Measurements from ENCODE around the gene MCF2L.

The MCF2L gene

DNA sequence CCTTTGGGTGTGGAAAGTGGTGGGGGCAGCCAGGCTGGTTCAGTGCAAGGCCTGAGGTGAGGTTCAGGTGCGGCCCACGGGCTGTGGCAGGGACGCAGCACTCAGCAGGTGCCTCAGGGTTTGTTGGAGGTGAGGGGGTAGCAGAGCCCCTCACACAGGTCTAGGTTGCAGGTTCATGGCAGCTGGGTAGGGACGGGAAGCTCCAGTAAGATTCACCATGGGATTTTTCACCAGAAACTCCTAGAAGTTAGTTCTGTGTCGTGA is 14.0 kb downstream of the MCF2L start:
- FAIRE-seq, result no peak

GRCh38 chr13:112983428-112984196 is 14.6 kb downstream of the MCF2L start:
- no peak for FAIRE-seq

- no peak for FAIRE-seq
These were observed 15.5 kb downstream of the MCF2L start for GRCh38 chr13:112984501-112984900.

GRCh38 chr13:112984954-112985802 is 16.2 kb downstream of the MCF2L start:
- FAIRE-seq, result no peak

GRCh38 chr13:112985803-112986408 is 16.9 kb downstream of the MCF2L start:
- no peak for FAIRE-seq

DNA sequence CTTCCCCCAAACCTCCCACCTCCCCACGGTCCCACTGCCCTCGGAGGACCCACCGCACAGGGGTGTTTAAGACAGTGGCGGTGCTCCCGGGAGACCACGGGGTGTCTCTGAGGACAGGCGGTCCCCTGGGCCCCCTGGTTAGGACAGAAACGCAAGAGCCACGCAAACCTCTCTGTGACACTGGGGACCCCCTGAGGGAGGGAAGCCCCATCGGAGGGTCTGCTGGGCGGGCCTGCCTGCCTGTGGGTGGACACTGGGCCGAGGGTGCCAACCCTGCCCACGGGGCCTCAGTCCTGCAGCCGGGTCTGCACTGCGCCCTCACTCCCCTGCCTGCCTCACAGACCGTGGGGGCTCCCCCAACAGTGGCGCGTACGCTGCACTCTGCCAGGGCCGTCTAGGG is 17.5 kb downstream of the MCF2L start:
- no peak for FAIRE-seq

DNA sequence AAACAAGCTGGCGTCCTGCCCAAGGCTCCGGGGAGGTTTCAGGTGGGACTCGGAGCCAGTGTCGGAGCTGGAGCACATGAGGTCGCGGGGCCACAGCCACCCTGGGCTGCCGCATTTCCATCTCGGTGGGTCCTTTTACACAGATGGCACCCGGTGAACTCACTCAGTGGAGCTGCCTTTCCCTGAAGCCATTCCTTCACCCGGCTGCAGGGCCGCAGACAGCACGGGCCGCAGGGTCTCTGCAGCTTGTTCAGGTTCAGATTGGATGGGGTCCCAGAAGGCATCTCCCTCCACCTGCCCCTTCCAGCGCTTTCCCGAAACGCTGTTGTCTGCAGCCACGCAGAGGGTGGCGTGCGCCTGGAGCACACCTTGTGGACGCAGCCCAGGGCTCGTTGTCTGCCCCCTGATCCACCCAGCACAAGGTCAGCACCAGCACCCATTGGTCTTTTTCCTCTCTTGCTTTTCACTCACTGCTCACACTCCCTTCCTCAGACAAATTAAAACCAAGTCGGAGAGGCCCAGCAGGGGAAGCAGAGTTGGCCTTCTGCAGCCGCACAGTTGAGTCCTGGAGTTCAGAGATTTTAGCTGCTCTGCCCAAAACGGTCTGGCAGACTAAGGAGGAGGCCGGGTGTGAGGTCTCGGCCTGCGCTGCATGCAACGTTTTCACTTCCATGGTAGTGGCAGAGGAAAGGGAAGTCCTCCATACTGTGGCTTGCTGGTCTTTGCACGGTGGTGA is 18.1 kb downstream of the MCF2L start:
- FAIRE-seq, result no peak

DNA sequence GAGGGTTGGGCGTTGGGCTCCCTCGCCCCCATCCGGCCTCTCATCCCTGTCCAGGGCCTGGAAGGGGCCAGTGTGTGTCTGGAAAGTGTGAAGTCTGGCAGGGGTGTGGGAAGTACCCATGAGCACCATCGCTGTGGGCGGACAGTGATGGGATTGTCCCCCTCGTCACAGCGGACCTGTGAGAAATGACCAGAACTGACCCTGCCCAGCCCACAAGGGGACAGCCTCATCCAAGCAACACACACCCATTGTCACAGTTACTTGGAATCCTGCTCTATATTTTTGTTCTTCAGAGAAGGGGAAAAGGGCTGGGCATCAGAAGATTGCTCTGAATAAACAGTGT is 18.6 kb downstream of the MCF2L start:
- no peak for FAIRE-seq

DNA sequence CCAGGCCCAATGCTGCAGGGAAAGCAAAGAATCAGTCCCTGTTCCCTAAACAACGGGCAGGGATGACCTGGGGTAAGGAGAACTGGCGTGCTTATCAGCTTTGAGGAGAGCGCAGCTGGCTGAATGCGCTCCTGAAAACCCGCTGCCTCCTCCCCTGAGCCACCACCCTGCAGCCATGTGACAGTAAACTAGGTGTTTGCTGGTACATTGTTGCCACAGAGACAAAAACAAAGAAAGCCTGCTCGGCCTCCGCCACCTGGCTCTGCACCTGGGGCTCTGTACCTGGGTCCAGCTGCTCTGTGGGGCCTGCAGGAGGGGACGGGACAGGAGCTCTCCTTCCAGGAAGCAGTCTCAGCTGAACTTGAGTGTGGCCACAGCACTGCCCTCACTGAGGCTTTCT is 21.8 kb downstream of the MCF2L start:
- FAIRE-seq, result no peak

GRCh38 chr13:112991609-112992008 is 22.6 kb downstream of the MCF2L start:
- no peak for FAIRE-seq

- no peak for FAIRE-seq
These were observed 24.1 kb downstream of the MCF2L start for GRCh38 chr13:112992931-112993680.

GRCh38 chr13:112994084-112994780 is 25.2 kb downstream of the MCF2L start:
- no peak for FAIRE-seq

DNA sequence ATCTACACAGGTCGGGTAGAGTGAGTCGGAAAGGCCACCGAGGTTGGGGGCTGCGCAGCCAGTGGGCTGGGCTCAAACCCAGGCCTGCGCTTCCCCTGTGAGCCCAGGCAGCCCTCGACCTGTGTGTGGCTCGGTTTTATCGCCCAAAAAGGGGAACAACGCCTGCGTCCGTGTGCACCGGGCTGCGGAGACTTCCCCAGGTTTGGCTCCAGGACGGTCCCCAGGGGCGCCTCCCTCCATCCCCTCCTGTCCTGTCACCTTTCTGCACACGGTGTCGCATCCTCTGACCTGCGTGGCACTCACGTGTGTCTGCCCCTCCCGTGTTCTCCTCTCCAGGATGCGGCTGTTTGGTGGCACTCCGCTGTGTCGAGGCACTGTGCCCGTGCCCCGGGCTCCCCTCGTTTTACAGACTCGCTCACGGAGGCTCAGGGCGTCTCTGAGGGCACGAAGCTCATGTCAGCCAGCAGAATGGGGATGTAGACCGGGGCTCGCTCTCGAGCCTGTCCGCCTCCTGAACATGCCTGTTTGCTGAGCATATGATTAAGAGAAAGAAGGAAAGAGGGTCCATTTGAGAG is 25.9 kb downstream of the MCF2L start:
- FAIRE-seq, result no peak

DNA sequence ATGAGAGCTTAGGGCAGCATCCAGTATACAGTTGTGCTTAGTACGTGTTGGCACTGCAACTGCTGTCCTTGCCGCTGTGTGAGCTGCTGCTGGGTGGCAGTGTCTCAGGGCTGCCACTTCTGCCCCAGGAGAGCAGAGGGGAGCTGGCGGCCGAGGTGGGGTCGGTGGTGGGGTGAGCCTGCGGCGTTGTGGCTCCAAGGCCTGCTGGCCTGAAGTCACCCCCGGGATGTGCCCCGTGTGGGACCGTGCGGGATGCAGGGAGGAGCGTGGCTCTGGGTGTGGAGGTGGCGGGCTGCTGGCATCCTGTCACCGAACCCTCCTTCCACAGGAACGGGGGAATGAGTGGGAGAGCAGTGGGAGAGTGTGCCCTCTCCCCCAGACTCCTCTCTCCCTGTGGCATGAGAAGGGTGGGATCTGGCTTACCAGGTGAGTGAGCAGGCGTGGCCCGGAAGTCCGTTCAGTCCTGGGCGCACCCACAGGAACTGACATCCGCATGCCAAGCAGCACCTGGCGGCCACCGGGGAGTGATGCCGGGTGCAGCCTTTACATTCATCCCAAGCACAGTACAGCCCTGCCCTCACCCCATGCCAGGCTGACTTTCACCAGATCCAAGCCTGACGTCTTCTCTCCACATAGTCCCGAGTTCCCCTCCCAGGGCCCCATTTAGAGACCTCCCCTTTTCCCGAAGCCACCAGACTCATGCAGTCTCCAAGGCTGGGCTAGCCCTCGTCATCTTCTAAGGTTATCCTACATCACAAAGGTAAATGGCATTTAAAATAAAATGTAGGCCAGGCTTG is 26.6 kb downstream of the MCF2L start:
- no peak for FAIRE-seq

DNA sequence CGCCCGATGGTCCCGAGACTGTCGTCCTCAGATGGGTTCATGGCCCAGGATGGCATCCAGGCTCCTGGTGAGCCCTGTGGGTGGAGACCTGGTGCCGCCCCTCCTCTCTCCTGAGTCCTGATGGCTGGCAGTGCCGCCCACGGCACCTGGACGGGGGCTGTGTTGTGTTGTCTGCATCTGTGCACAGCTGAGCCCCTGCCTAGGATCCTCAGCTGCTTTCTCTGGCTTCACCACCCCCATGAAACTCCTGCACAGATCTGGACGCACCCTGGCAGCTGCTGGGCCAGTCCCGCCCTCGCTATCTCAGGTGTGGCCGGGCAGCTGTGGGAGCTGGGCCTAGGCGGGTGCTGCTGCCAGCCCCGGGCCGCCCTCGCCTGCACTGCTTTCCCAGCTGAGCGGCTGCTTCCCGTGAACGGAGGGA is 27.7 kb downstream of the MCF2L start:
- no peak for FAIRE-seq

DNA sequence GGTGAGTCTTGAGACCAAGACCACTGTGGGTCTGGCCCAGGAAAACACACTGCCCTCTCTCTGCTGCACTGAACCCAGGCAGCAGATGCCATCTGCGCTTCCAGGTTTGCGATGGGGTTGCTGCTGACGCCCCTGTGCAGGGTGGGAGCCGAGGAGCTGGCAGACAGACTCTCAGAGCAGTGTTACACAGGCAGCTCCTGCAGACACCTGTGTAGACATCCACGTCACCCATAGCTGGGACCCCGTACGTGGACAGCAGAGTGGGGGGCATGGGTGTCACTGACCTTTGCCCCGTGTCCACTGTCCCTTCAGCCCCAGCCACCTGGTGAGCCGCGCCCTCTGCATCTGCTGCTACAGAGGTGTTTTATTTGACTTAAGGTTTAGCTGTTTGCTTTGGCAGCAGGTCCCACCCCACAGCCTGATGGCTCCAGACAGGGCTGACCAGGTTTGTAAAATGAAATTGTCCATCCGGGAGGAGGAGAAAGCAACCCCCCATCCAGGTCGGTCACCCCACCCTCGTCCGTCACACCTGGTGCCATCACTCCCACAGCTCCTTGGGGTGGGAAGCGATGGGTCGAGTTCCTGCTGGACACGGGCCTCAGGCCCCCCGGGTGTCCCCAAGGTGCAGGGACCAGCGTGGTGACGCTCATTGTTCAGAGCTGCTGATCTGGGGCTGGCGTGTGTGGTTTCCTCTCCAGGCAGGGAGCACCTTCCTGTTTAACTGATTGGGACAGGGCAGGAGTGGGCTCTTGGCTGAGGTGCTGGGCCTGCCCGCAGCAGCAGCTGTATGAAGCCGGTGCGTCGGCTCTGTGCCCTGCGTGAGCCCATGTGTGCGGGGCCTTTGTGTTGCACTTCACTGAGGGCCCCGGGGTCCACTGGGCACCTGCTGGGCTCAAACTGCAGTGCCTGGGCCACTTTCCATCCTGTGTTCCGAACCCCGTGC is 28.4 kb downstream of the MCF2L start:
- FAIRE-seq, result no peak

DNA sequence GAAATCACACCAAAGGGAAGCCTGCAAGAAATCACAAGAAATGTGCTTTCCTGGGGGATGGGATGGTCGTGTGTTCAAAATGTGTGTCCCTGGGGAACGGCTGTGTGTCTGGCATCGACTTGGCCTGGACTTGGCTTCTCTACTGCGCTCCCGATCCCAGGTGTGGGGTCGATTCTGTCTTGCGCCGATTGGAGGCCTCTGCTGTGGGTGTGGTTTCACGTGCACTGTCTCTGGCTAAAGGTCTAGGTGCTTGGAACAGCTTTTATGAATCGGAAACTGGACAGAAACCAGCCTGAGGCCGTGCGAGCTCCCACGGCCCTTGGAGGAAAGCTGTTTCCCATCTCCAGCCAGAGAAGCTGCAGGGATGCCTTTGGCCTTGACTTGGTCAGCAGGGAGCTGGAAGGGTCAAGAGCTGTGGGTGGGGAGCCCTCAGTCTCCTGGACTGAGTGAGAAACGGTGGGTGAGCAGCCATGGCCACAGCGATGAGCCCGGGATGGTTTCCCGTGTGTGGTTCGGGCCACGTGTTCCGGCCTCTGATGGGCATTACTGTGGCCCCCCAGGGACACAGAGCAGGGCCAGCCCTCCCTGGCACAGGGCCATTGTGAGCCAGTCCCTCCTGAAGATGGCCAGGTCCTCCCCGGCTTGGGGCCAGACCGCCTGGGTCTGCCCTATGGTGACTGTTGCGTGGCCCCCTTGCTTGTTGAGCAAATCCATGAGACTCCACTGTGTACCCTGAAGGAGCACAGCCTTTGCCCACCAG is 29.7 kb downstream of the MCF2L start:
- no peak for FAIRE-seq

DNA sequence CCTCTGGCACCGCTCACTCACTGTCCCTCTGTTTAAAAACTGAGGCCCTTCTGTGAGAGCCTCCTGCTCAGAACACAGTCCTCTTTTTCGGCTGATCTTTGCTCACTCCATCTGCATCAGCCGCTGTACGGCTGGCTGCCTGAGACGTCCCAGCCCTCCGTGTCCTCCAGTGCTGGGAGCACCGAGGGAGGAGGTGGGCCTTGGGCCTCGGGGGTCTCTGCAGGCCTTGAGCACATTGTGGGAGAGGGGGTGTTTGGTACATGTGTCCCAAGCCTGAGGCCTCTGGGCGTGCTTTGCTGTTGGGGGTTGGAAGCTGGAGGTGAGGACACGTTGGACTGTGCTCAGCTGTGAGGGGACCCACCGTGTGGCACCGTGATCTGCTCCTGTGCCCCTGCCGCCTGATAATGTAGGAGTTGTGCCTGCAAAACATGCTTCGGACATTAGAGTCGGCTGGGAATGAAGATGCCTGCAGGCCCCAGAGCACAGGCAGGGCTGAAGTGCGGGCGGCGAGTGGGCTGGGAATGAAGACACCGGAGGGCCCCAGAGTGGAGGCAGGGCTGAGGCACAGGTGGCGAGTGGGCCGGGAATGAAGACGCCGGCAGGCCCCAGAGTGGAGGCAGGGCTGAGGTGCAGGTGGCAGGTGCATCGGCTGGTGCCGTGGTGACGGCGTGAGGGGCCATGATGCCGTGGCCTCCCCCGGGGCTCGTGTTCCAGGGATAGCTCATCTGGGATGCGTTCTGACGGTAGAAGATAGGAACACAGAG is 30.6 kb downstream of the MCF2L start:
- no peak for FAIRE-seq
